Ovary (tissue), 9 donors: ENCODE results near the gene EPDR1. TPM values are rescaled to one million over a fixed set of nuclear protein-coding genes. Genes with fewer than 3 reads are reported as not detected.

Experiments
- DNase-seq, 5 donors: peaks; one replicate each; pipeline ENCODE4 v3.0.0-alpha.2; 2019 to 2020
- H3K27ac ChIP-seq, 2 donors: fragments of 200-600 bp; one replicate each; pipeline versions ENCODE4 v1.5.1 to v1.8.0; 2019 to 2022
- H3K27me3 ChIP-seq: fragments of 200-600 bp; one replicate; pipeline ENCODE4 v1.8.0; 2022
- H3K36me3 ChIP-seq: fragments of 200-600 bp; sonication (generic); one replicate; pipeline ENCODE4 v1.5.1; 2019
- H3K4me1 ChIP-seq: one replicate; pipeline ENCODE4 v1.8.1; 2013; ENCODE audit warnings: mild to moderate bottlenecking, moderate library complexity; ENCODE audit not compliant: insufficient read depth
- H3K4me3 ChIP-seq: fragments of 200-600 bp; sonication (generic); one replicate; pipeline ENCODE4 v1.5.1; 2017
- H3K9me3 ChIP-seq, 2 donors: fragments of 200-600 bp in 1 of 2; sonication (generic) in 1 of 2; one replicate each; pipeline versions ENCODE4 v1.5.1 to v1.8.1; 2013 to 2019; ENCODE audit warnings: mild to moderate bottlenecking in 1 of 2, moderate library complexity in 1 of 2
- EP300 ChIP-seq: sonication (generic); formaldehyde crosslinking; IDR thresholded peaks from one replicate; pipeline ENCODE4 v1.6.1; 2017; ENCODE audit warnings: antibody characterized with exemption
- POLR2A ChIP-seq: fragments of 450-650 bp; IDR thresholded peaks from one replicate; pipeline ENCODE4 v1.6.1; 2017; ENCODE audit warnings: antibody characterized with exemption, mild to moderate bottlenecking, moderate library complexity
- WGBS, 3 donors: extraction: QIAGEN DNeasy Blood & Tissue Kit in 1 of 3; methylation state at CpG; one replicate each; pipeline versions ENCODE4 v1.1.5 to v1.1.7; 2013 to 2017; 5-methylcytosine and 5-hydroxymethylcytosine counted together
- intact Hi-C, 4 donors: fragments of 100-400 bp; cut with DNase I; formaldehyde crosslinking; loops; one replicate each; pipeline versions ENCODE4 v1.11.0 to v1.15.1; 2022 to 2023
- polyA plus RNA-seq, 2 donors: library from polyadenylated mRNA; stranded (reverse); fragments of 200-250 nt in 1 of 2; fragments of 350-450 nt in 1 of 2; fragmentation: Illumina TruSeq in 1 of 2; extraction: RNeasy Lipid Tissue Mini Kit (QIAGEN cat#74804) in 1 of 2; gene quantifications; one replicate each; pipeline ENCODE4 v1.2.3, GENCODE V29; 2013 to 2014
- total RNA-seq, 7 donors: library from RNA; depleted of rRNA in 2 of 7; stranded (reverse); fragments of >200 nt in 2 of 7; fragmentation: NEBNext Ultra II Directional in 3 of 7; extraction: Animal tissue kit (Norgen Biotek cat#: 25700) in 3 of 7; gene quantifications; one replicate each; pipeline versions ENCODE4 v1.1.0 to v1.2.4, GENCODE V29; 2016 to 2023
- TF ChIP-seq, protein P1 (sequence below), 3 donors: fragments of 450-650 bp in 2 of 3; fragments of 200-600 bp in 1 of 3; IDR thresholded peaks; one replicate each; pipeline versions ENCODE4 v1.5.1 to v1.8.0; 2016 to 2022; ENCODE audit warnings: antibody characterized with exemption in 3 of 3, mild to moderate bottlenecking in 1 of 3
- donor health status: DM: no; HTN: no; CAD: no; lungs with moderate emphysema.
- donor health status: DM: no; HTN: no; CAD: no.
- donor health status: Bipolar disorder and iron deficiency.
- donor health status: DM: yes; HTN: yes; CAD: no.
- donor health status: DM: no; HTN: no; CAD: no.
- donor health status: DM: yes; HTN: yes; CAD: no.

Gene EPDR1
- total and polyA plus RNA-seq, 9 donors: 20.6 to 73.7 (median 35.7) TPM

DNA sequence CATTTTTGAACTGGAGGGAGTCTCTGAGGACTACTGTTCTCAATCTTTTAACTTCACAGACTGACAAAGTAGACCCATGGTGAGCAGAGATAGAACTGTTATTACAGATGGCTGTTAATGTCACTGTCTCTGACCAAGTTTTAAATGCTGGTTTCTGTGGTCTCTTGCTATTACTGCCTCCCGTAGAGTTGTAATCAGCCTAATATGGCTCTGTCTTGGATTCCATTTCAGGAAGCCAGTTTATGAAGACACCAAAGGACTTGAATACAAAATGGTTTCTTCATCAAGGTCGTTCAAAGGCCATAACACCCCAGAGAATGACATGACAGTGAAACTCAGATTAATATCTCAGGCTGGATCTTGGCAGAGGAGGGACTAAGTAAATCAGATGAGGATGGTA, 7.7 kb upstream of the EPDR1 start:
- intact Hi-C loops: loop anchor here in 2 of 4 donors (10.0 kb wide), 3 partner anchors 182 to 708 kb away; no protein-coding TSS in a partner anchor
- peaks cover 4% of the 10 kb centered on the region for H3K4me1 ChIP-seq
- no peak for DNase-seq
- 49 to 59% (median 54%) methylated on average over 2 of the region's 2 CpGs for WGBS, 3 donors
- no peaks in the 10 kb centered on the region for H3K27me3 ChIP-seq
- H3K36me3 ChIP-seq: no peaks in the 10 kb centered on the region
- no peaks in the 10 kb centered on the region for H3K9me3 ChIP-seq
- H3K4me3 ChIP-seq: no peak overlapping the region
- TF ChIP-seq POLR2A (no peak), EP300 (no peak)
- TF ChIP-seq, protein P1, sequence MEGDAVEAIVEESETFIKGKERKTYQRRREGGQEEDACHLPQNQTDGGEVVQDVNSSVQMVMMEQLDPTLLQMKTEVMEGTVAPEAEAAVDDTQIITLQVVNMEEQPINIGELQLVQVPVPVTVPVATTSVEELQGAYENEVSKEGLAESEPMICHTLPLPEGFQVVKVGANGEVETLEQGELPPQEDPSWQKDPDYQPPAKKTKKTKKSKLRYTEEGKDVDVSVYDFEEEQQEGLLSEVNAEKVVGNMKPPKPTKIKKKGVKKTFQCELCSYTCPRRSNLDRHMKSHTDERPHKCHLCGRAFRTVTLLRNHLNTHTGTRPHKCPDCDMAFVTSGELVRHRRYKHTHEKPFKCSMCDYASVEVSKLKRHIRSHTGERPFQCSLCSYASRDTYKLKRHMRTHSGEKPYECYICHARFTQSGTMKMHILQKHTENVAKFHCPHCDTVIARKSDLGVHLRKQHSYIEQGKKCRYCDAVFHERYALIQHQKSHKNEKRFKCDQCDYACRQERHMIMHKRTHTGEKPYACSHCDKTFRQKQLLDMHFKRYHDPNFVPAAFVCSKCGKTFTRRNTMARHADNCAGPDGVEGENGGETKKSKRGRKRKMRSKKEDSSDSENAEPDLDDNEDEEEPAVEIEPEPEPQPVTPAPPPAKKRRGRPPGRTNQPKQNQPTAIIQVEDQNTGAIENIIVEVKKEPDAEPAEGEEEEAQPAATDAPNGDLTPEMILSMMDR (IDR thresholded peaks at IDR 0.05): no peak
- H3K27ac ChIP-seq: peak overlapping the region in 1 of 2 donors; percentile 28

DNA sequence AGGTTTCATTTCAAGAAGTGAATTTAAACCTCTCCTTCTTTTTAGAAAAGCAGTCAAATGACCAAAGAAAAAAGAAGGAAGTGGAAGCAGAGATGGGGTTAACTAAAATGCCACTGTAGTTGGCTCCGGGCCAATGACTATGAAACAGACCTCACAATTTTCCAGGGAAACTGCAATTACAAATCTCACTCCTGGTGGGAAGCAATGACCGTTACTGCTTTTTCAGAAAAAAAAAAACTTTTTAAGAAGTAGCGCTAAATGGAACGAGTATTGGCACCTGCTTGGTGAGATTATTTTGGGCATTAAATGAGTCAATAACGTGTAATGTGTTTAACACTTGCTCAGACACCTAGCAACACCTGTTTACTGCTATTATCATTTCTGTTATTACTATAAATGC, 5.0 kb upstream of the EPDR1 start:
- H3K4me3 ChIP-seq: peak overlapping the region; percentile 50
- no peaks in the 10 kb centered on the region for H3K9me3 ChIP-seq
- intact Hi-C loops: loop anchor here in 3 of 4 donors (5.0 to 10.0 kb wide), 4 partner anchors 179 to 711 kb away; no protein-coding TSS in a partner anchor
- H3K36me3 ChIP-seq: no peaks in the 10 kb centered on the region
- DNase-seq: peak in 4 of 5 donors; percentile 42 to 78 (median 56)
- peaks cover 9% of the 10 kb centered on the region for H3K4me1 ChIP-seq
- TF ChIP-seq EP300 (no peak), POLR2A (no peak)
- TF ChIP-seq, protein P1 (IDR thresholded peaks at IDR 0.05): no peak
- no peaks in the 10 kb centered on the region for H3K27me3 ChIP-seq
- H3K27ac ChIP-seq: peak overlapping the region; percentile 90 to 96
- WGBS, 3 donors: 5 to 10% (median 7%) methylated on average over 5 of the region's 5 CpGs

DNA sequence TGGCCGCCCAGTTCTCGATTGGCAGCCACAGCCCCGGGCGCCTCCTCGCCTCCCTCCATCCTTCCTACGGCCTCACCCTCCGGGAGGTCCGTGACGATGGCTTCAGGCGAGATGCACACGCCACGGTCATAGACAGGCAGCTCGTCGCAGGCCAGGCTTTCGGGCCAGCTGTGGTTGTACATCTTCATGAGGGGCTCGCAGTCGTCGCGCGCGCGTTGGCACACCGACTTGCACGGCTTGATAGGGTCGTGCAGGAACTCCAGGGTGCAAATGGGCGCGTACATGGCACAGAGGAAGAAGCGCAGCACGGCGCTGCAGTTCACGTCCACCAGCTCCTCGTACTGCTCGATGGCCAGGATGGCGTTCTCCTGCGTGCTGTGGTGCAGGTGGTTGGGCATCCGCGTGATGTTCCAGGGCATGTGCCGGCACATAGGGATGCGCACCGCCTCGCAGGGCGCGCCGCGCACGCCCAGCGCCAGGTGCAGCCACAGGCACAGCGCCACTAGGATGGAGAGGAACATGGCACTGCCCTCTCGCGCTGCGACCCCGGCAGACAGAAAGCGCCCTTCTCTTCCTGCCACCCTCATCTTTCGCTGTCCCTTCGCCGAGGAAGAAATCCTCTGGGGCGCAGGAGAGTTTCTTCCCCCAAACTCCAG, 4.3 kb upstream of the EPDR1 start:
- DNase-seq: peak; percentile 46 to 68 (median 66)
- WGBS, 3 donors: 1 to 2% (median 1%) methylated on average over 28 to 57 of the region's 57 CpGs
- TF ChIP-seq EP300 (no peak), POLR2A (no peak)
- TF ChIP-seq, protein P1 (IDR thresholded peaks at IDR 0.05): no peak
- peaks cover 11% of the 10 kb centered on the region for H3K4me1 ChIP-seq
- peak overlapping the region; percentile 90 to 96 for H3K27ac ChIP-seq
- intact Hi-C loops: loop anchor here in 3 of 4 donors (5.0 to 10.0 kb wide), 4 partner anchors 179 to 711 kb away; no protein-coding TSS in a partner anchor
- H3K27me3 ChIP-seq: no peaks in the 10 kb centered on the region
- H3K36me3 ChIP-seq: no peaks in the 10 kb centered on the region
- H3K4me3 ChIP-seq: peak overlapping the region; percentile 50
- no peaks in the 10 kb centered on the region for H3K9me3 ChIP-seq

DNA sequence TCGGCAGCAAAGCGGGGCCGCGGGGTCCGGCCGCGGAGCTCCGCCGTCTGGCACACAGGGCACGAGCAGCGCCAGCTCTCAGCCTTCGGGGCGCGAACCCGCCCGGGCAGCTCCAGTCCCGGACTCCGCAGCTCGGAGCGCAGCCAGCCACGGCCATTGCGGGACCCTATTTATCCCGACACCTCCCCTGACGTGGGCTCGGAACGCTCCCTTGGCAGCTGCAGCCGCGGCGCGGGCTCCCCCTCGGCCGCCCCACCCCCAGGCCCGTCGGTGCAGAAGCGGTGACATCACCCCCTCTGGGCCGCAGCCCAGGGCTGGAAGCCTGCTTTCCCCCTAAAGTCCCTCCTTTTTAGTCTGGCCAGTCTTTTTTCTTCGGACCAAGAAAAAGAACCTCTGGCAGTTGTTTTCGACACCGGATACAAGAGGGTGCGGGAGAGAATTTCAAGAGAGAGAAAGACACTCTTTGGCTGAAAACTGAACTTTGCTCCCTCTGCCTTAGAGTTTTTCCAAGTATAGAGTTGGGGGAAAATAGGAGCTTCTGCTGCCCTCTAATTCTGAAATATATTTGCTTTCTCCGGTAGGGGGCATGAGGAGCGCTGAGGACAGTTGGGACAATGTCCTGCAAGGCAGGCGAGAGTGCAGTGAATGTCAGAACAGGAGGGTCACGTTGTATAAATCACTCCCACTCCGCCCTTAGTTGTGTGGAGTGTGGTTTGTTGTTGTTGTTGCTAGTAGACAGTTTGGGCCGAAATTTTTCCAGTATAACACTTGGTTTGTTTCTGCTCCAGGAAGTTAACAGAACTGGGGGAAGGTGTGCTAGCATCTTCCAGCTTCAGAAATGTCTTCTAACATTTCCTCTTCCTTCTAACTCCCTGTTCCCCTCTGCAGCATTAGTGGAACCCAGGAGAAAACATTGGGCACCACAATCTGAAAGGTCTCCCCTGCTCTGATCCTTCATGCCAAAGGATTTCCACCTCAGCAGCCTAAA, 3.5 kb upstream of the EPDR1 start, which contains the start of gene SFRP4:
Gene SFRP4, minus strand, starts transcription at position 145 of the 988 bp plus-strand sequence. CDS start 280 bp downstream, outside the sequence.
- no peaks in the 10 kb centered on the region for H3K9me3 ChIP-seq
- TF ChIP-seq EP300 (no peak), POLR2A (peak; percentile 63)
- TF ChIP-seq, protein P1 (IDR thresholded peaks at IDR 0.05): peak; percentile 65 to 85 (median 75)
- 0 to 1% (median 0%) methylated on average over 37 to 46 of the region's 46 CpGs for WGBS, 3 donors
- intact Hi-C loops: loop anchor here in 3 of 4 donors (5.0 to 10.0 kb wide), 4 partner anchors 178 to 712 kb away; no protein-coding TSS in a partner anchor
- peak within 1 kb of the TSS; percentile 50 for H3K4me3 ChIP-seq
- peak within 1 kb of the TSS; percentile 90 to 96 for H3K27ac ChIP-seq
- H3K27me3 ChIP-seq: no peaks in the 10 kb centered on the region
- peak; percentile 86 to 92 (median 90) for DNase-seq
- H3K36me3 ChIP-seq: no peaks in the 10 kb centered on the region
- peaks cover 13% of the 10 kb centered on the region for H3K4me1 ChIP-seq
